Measurements from ENCODE around the gene SORBS2. TPM values are rescaled to one million over a fixed set of nuclear protein-coding genes. Genes with fewer than 3 reads are reported as not detected.

The SORBS2 gene
- total and polyA plus RNA-seq, 4 experiments from 2014 or later, result not detected

- Mint-ChIP-seq H3K36me3 (no peaks in the 10 kb centered on the region), H3K27ac (no peak overlapping the region), H3K4me3 (no peak overlapping the region), H3K4me1 (peaks cover 0 to 7% (median 2%) of the 10 kb centered on the region in 4 donors), H3K27me3 (peaks cover 21 to 24% of the 10 kb centered on the region in 2 donors), H3K9me3 (no peaks in the 10 kb centered on the region)
- no peak for DNase-seq
- intact Hi-C loops (cut with micrococcal nuclease), result no loop called here
- ChIA-PET POLR2A (ENCODE audit: partially characterized antibody) (no interaction called here), CTCF (ENCODE audit: partially characterized antibody) (no interaction called here)
- no peaks in the 10 kb centered on the region for H3K9me3 ChIP-seq (ENCODE audit: control insufficient read depth in 1 of 2, low read length in 2 of 2)
- H3K27me3 ChIP-seq (ENCODE audit: insufficient read depth, low read length), result peaks cover 7% of the 10 kb centered on the region
- H3K4me1 ChIP-seq (ENCODE audit: insufficient read depth, low read length), result no peaks in the 10 kb centered on the region
- no peak overlapping the region for H3K4me3 ChIP-seq (ENCODE audit: low read length in 2 of 2)
- no peak overlapping the region for H3K27ac ChIP-seq (ENCODE audit: low read depth, low read length)
- H3K36me3 ChIP-seq (ENCODE audit: insufficient read depth, low read length), result no peaks in the 10 kb centered on the region
Measured at GRCh38 chr4:185540040-185540439, 272.0 kb downstream of the SORBS2 start.

DNA sequence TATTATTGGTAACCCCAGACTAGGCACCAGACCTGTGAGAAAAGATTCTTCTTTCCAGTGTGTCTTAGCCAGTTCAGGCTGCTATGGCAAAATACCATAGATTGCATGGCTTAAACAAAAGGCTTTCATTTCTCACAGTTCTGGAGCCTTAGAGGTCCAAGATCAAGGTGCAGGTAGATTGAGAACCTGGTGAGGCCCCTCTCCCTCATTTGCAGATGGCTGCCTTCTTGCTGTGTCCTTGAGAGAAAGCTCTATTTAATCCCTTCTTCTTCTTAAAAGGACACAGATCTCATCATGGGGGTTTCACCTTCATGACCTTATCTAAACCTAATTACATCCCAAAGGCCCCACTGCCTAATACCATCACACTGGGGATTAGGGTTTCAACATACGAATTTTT, 273.2 kb downstream of the SORBS2 start:
- H3K27me3 Mint-ChIP-seq, result peaks cover 27% of the 10 kb centered on the region in 2 donors
- Histone ChIP-seq H3K27ac (ENCODE audit: low read depth, low read length) (no peak overlapping the region), H3K36me3 (ENCODE audit: insufficient read depth, low read length) (no peaks in the 10 kb centered on the region), H3K27me3 (ENCODE audit: insufficient read depth, low read length) (peaks cover 15% of the 10 kb centered on the region), H3K9me3 (ENCODE audit: control insufficient read depth in 1 of 2, low read length in 2 of 2) (no peaks in the 10 kb centered on the region), H3K4me1 (ENCODE audit: insufficient read depth, low read length) (peaks cover 5% of the 10 kb centered on the region), H3K4me3 (ENCODE audit: low read length in 2 of 2) (no peak overlapping the region)
- H3K36me3 Mint-ChIP-seq, result no peaks in the 10 kb centered on the region
- ChIA-PET POLR2A (ENCODE audit: partially characterized antibody) (no interaction called here), CTCF (ENCODE audit: partially characterized antibody) (no interaction called here)
- H3K9me3 Mint-ChIP-seq, result no peaks in the 10 kb centered on the region
- intact Hi-C loops (cut with micrococcal nuclease), result no loop called here
- no peak overlapping the region for H3K4me3 Mint-ChIP-seq
- no peak for DNase-seq
- no peak overlapping the region for H3K27ac Mint-ChIP-seq
- peaks cover 4 to 11% (median 5%) of the 10 kb centered on the region in 4 donors for H3K4me1 Mint-ChIP-seq

DNA sequence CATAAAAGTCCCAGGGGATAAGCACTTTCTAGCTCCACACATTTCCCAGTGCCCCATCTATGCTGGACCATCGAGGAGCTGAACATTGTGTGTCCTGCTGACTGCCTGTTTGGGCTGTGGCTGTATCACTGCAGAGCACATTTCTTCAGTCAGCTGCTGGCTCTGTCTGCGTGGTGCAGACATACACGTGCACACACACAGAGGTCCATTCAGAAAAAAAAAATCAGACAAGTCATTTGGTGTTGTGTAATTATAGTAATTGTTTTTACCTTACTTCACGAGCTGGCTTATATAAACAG, 275.6 kb downstream of the SORBS2 start:
- CTCF ChIA-PET (ENCODE audit: partially characterized antibody), result no interaction called here
- H3K4me3 ChIP-seq (ENCODE audit: low read length in 2 of 2), result no peak overlapping the region
- Mint-ChIP-seq H3K4me1 (peaks cover 4 to 11% (median 5%) of the 10 kb centered on the region in 4 donors), H3K36me3 (no peaks in the 10 kb centered on the region), H3K9me3 (no peaks in the 10 kb centered on the region), H3K27ac (no peak overlapping the region), H3K27me3 (peaks cover 25 to 27% of the 10 kb centered on the region in 2 donors), H3K4me3 (peak overlapping the region in 3 of 8 donors; percentile 5 to 74 (median 22))
- H3K4me1 ChIP-seq (ENCODE audit: insufficient read depth, low read length), result peaks cover 5% of the 10 kb centered on the region
- no peak for DNase-seq
- H3K27ac ChIP-seq (ENCODE audit: low read depth, low read length), result no peak overlapping the region
- no peaks in the 10 kb centered on the region for H3K9me3 ChIP-seq (ENCODE audit: control insufficient read depth in 1 of 2, low read length in 2 of 2)
- POLR2A ChIA-PET (ENCODE audit: partially characterized antibody), result no interaction called here
- peaks cover 21% of the 10 kb centered on the region for H3K27me3 ChIP-seq (ENCODE audit: insufficient read depth, low read length)
- H3K36me3 ChIP-seq (ENCODE audit: insufficient read depth, low read length), result no peaks in the 10 kb centered on the region
- intact Hi-C loops (cut with micrococcal nuclease), result no loop called here

- Histone ChIP-seq H3K4me3 (ENCODE audit: low read length in 2 of 2) (no peak overlapping the region), H3K36me3 (ENCODE audit: insufficient read depth, low read length) (no peaks in the 10 kb centered on the region), H3K27ac (ENCODE audit: low read depth, low read length) (no peak overlapping the region), H3K4me1 (ENCODE audit: insufficient read depth, low read length) (peaks cover 5% of the 10 kb centered on the region), H3K9me3 (ENCODE audit: control insufficient read depth in 1 of 2, low read length in 2 of 2) (no peaks in the 10 kb centered on the region), H3K27me3 (ENCODE audit: insufficient read depth, low read length) (peaks cover 21% of the 10 kb centered on the region)
- ChIA-PET POLR2A (ENCODE audit: partially characterized antibody) (no interaction called here), CTCF (ENCODE audit: partially characterized antibody) (no interaction called here)
- H3K9me3 Mint-ChIP-seq, result no peaks in the 10 kb centered on the region
- H3K36me3 Mint-ChIP-seq, result no peaks in the 10 kb centered on the region
- peaks cover 4 to 11% (median 5%) of the 10 kb centered on the region in 4 donors for H3K4me1 Mint-ChIP-seq
- intact Hi-C loops (cut with micrococcal nuclease), result no loop called here
- H3K27ac Mint-ChIP-seq, result no peak overlapping the region
- peaks cover 25 to 28% of the 10 kb centered on the region in 2 donors for H3K27me3 Mint-ChIP-seq
- peak overlapping the region in 7 of 8 donors; percentile 18 to 80 (median 64) for H3K4me3 Mint-ChIP-seq
- no peak for DNase-seq
Measured at GRCh38 chr4:185535612-185536410, 276.2 kb downstream of the SORBS2 start.

Data from CD4-positive, alpha-beta memory T cell (primary cell).